Measurements from ENCODE around the gene CAPN3.

DNA sequence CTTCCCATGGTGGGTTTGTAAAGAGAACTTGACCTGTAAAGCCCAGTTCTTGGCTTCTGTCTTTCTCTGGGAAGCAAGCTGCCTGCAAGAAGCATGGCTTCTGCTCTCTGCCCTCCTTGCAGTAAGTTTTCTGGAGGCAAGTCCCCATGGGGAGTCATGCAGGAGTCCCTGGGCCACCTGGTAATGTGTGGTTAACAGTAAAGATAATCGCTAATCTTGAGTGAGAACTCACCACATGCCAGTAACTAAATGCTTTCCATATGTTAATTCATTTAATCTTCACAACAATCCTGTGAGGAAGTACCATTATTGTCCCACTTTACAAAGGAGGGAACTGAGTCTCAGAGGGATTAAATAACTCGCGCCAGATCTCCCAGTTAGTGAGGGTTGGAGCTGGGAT lies 4.2 kb downstream of the CAPN3 start:
- TF ChIP-seq, protein P1, sequence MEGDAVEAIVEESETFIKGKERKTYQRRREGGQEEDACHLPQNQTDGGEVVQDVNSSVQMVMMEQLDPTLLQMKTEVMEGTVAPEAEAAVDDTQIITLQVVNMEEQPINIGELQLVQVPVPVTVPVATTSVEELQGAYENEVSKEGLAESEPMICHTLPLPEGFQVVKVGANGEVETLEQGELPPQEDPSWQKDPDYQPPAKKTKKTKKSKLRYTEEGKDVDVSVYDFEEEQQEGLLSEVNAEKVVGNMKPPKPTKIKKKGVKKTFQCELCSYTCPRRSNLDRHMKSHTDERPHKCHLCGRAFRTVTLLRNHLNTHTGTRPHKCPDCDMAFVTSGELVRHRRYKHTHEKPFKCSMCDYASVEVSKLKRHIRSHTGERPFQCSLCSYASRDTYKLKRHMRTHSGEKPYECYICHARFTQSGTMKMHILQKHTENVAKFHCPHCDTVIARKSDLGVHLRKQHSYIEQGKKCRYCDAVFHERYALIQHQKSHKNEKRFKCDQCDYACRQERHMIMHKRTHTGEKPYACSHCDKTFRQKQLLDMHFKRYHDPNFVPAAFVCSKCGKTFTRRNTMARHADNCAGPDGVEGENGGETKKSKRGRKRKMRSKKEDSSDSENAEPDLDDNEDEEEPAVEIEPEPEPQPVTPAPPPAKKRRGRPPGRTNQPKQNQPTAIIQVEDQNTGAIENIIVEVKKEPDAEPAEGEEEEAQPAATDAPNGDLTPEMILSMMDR (IDR thresholded peaks at IDR 0.05) = no peak
- no peak for TF ChIP-seq POLR2A (IDR thresholded peaks at IDR 0.05)

Measured in esophagus squamous epithelium (tissue), 4 donors.